Mesendoderm (in vitro differentiated cells): ENCODE results near the gene XBP1.

Experiments used
- DNase-seq: peaks from one replicate; pipeline ENCODE4 v3.0.0; 2013
- H2AK5ac ChIP-seq: 2 replicates; pipeline ENCODE4 v1.6.1; 2013; ENCODE audit warnings: low read length, inconsistent platforms
- H2BK120ac ChIP-seq: 2 replicates; pipeline ENCODE4 v1.6.1; 2013; ENCODE audit warnings: low read depth, mild to moderate bottlenecking, low read length, moderate library complexity, mixed read lengths
- H2BK15ac ChIP-seq: replicated peaks from 2 replicates; pipeline ENCODE4 v1.6.1; 2013; ENCODE audit warnings: low read depth, mild to moderate bottlenecking, moderate library complexity
- H2BK5ac ChIP-seq: 2 replicates; pipeline ENCODE4 v1.6.1; 2013; ENCODE audit warnings: low read length, inconsistent platforms
- H3K18ac ChIP-seq: 2 replicates; pipeline ENCODE4 v1.6.1; 2013; ENCODE audit warnings: mild to moderate bottlenecking, low read length, mixed read lengths
- H3K23ac ChIP-seq: one replicate; pipeline ENCODE4 v1.6.1; 2013; ENCODE audit warnings: low read length
- H3K27ac ChIP-seq: 2 replicates; pipeline ENCODE4 v1.5.1; 2013; ENCODE audit warnings: low read depth, mild to moderate bottlenecking, inconsistent platforms, low read length, moderate library complexity
- H3K27me3 ChIP-seq: 2 replicates; pipeline ENCODE4 v1.6.1; 2013; ENCODE audit warnings: low read length, control low read depth, mild to moderate bottlenecking, inconsistent platforms; ENCODE audit not compliant: insufficient read depth, poor library complexity
- H3K36me3 ChIP-seq: 2 replicates; pipeline ENCODE4 v1.6.1; 2013; ENCODE audit warnings: low read length, inconsistent platforms; ENCODE audit not compliant: control insufficient read depth, insufficient read depth
- H3K4ac ChIP-seq: one replicate; pipeline ENCODE4 v1.6.1; 2013; ENCODE audit warnings: low read depth, mild to moderate bottlenecking, low read length, moderate library complexity
- H3K4me1 ChIP-seq: 2 replicates; pipeline ENCODE4 v1.6.1; 2013; ENCODE audit warnings: low read depth, low read length, inconsistent platforms; ENCODE audit not compliant: control insufficient read depth
- H3K4me2 ChIP-seq: 2 replicates; pipeline ENCODE4 v1.6.1; 2013; ENCODE audit warnings: low read length
- H3K4me3 ChIP-seq: 2 replicates; pipeline ENCODE4 v1.5.1; 2013; ENCODE audit warnings: mild to moderate bottlenecking, low read length
- H3K56ac ChIP-seq: one replicate; pipeline ENCODE4 v1.6.1; 2013; ENCODE audit warnings: low read length
- H3K79me1 ChIP-seq: 2 replicates; pipeline ENCODE4 v1.6.1; 2013; ENCODE audit warnings: low read length, inconsistent platforms
- H3K79me2 ChIP-seq: 2 replicates; pipeline ENCODE4 v1.6.1; 2013; ENCODE audit warnings: mild to moderate bottlenecking, low read length; ENCODE audit not compliant: control insufficient read depth, insufficient read depth
- H3K9ac ChIP-seq: 2 replicates; pipeline ENCODE4 v1.6.1; 2013; ENCODE audit warnings: low read length, inconsistent platforms
- H4K5ac ChIP-seq: one replicate; pipeline ENCODE4 v1.6.1; 2013; ENCODE audit warnings: low read length
- H4K8ac ChIP-seq: one replicate; pipeline ENCODE4 v1.6.1; 2013; ENCODE audit warnings: low read depth, mild to moderate bottlenecking, control low read depth, low read length, moderate library complexity
- WGBS: extraction: QIAGEN DNeasy Blood & Tissue Kit; methylation state at CpG from one replicate; pipeline ENCODE4 v1.1.7; 2013; ENCODE audit warnings: low lambda C conversion rate, missing lambda C conversion rate; ENCODE audit not compliant: insufficient coverage; ENCODE audit errors: extremely low coverage; 5-methylcytosine and 5-hydroxymethylcytosine counted together

XBP1 gene

GRCh38 chr22:28822930-28823551 lies 22.7 kb upstream of the XBP1 start:
- no peaks in the 10 kb centered on the region for H3K4me1 ChIP-seq
- no peaks in the 10 kb centered on the region for H3K36me3 ChIP-seq
- H3K79me2 ChIP-seq, result no peaks in the 10 kb centered on the region
- no peak overlapping the region for H3K4me3 ChIP-seq
- no peak overlapping the region for H3K23ac ChIP-seq
- no peak overlapping the region for H3K9ac ChIP-seq
- no peak overlapping the region for H4K8ac ChIP-seq
- no peak overlapping the region for H3K4me2 ChIP-seq
- H3K79me1 ChIP-seq, result no peaks in the 10 kb centered on the region
- no CpG with 5 or more reads among the region's 4 CpGs for WGBS
- no peak overlapping the region for H2BK15ac ChIP-seq
- H2BK120ac ChIP-seq, result no peak overlapping the region
- H3K56ac ChIP-seq, result no peak overlapping the region
- no peaks in the 10 kb centered on the region for H3K27me3 ChIP-seq
- H3K18ac ChIP-seq, result no peak overlapping the region
- no peak overlapping the region for H3K27ac ChIP-seq
- H2AK5ac ChIP-seq, result no peak overlapping the region
- no peak overlapping the region for H2BK5ac ChIP-seq
- H4K5ac ChIP-seq, result no peak overlapping the region
- H3K4ac ChIP-seq, result no peak overlapping the region
- no peak for DNase-seq

- Histone ChIP-seq H2BK15ac (no peak overlapping the region), H2BK120ac (no peak overlapping the region), H3K23ac (no peak overlapping the region), H3K4me3 (no peak overlapping the region), H3K79me1 (no peaks in the 10 kb centered on the region), H2AK5ac (no peak overlapping the region), H3K79me2 (no peaks in the 10 kb centered on the region), H3K27ac (no peak overlapping the region), H2BK5ac (no peak overlapping the region), H3K9ac (no peak overlapping the region), H4K8ac (no peak overlapping the region), H3K4me2 (no peak overlapping the region), H3K18ac (no peak overlapping the region), H3K4ac (no peak overlapping the region), H4K5ac (no peak overlapping the region), H3K36me3 (no peaks in the 10 kb centered on the region), H3K27me3 (no peaks in the 10 kb centered on the region), H3K56ac (no peak overlapping the region), H3K4me1 (no peaks in the 10 kb centered on the region)
- WGBS, result no CpG with 5 or more reads among the region's 1 CpG
- DNase-seq, result no peak
Measured at GRCh38 chr22:28821452-28821851, 21.1 kb upstream of the XBP1 start.

GRCh38 chr22:28820885-28821284 lies 20.5 kb upstream of the XBP1 start:
- Histone ChIP-seq H3K4me1 (no peaks in the 10 kb centered on the region), H3K23ac (no peak overlapping the region), H2BK5ac (no peak overlapping the region), H3K79me1 (no peaks in the 10 kb centered on the region), H3K18ac (no peak overlapping the region), H3K27ac (no peak overlapping the region), H2BK120ac (no peak overlapping the region), H3K56ac (no peak overlapping the region), H3K4me2 (no peak overlapping the region), H2AK5ac (no peak overlapping the region), H3K9ac (no peak overlapping the region), H2BK15ac (no peak overlapping the region), H4K5ac (no peak overlapping the region), H3K27me3 (no peaks in the 10 kb centered on the region), H4K8ac (no peak overlapping the region), H3K79me2 (no peaks in the 10 kb centered on the region), H3K4ac (no peak overlapping the region), H3K4me3 (no peak overlapping the region), H3K36me3 (no peaks in the 10 kb centered on the region)
- WGBS, result no CpG with 5 or more reads among the region's 2 CpGs
- DNase-seq, result no peak

GRCh38 chr22:28819253-28820096 lies 19.1 kb upstream of the XBP1 start:
- Histone ChIP-seq H3K4me1 (no peaks in the 10 kb centered on the region), H3K27me3 (no peaks in the 10 kb centered on the region), H2BK15ac (no peak overlapping the region), H3K56ac (no peak overlapping the region), H3K79me1 (no peaks in the 10 kb centered on the region), H3K23ac (no peak overlapping the region), H4K8ac (no peak overlapping the region), H3K36me3 (no peaks in the 10 kb centered on the region), H3K79me2 (no peaks in the 10 kb centered on the region), H2AK5ac (no peak overlapping the region), H2BK5ac (no peak overlapping the region), H4K5ac (no peak overlapping the region), H3K18ac (no peak overlapping the region), H3K9ac (no peak overlapping the region), H3K27ac (no peak overlapping the region), H3K4me2 (no peak overlapping the region), H2BK120ac (no peak overlapping the region), H3K4ac (no peak overlapping the region), H3K4me3 (no peak overlapping the region)
- no CpG with 5 or more reads among the region's 5 CpGs for WGBS
- no peak for DNase-seq

- Histone ChIP-seq H4K5ac (no peak overlapping the region), H3K4ac (no peak overlapping the region), H3K27ac (no peak overlapping the region), H3K4me2 (no peak overlapping the region), H3K79me1 (no peaks in the 10 kb centered on the region), H3K23ac (no peak overlapping the region), H4K8ac (no peak overlapping the region), H2AK5ac (no peak overlapping the region), H2BK120ac (no peak overlapping the region), H3K27me3 (no peaks in the 10 kb centered on the region), H3K36me3 (no peaks in the 10 kb centered on the region), H3K9ac (no peak overlapping the region), H3K4me1 (no peaks in the 10 kb centered on the region), H3K4me3 (no peak overlapping the region), H3K18ac (no peak overlapping the region), H2BK5ac (no peak overlapping the region), H3K79me2 (no peaks in the 10 kb centered on the region), H3K56ac (no peak overlapping the region), H2BK15ac (no peak overlapping the region)
- no CpG with 5 or more reads among the region's 14 CpGs for WGBS
- no peak for DNase-seq
Measured at GRCh38 chr22:28817919-28818859, 17.8 kb upstream of the XBP1 start.
